ENCODE measurements around the gene SLC34A3.
A peak's percentile ranks its signal among the peaks of the same experiment; 100 is the strongest.

Gene SLC34A3

DNA sequence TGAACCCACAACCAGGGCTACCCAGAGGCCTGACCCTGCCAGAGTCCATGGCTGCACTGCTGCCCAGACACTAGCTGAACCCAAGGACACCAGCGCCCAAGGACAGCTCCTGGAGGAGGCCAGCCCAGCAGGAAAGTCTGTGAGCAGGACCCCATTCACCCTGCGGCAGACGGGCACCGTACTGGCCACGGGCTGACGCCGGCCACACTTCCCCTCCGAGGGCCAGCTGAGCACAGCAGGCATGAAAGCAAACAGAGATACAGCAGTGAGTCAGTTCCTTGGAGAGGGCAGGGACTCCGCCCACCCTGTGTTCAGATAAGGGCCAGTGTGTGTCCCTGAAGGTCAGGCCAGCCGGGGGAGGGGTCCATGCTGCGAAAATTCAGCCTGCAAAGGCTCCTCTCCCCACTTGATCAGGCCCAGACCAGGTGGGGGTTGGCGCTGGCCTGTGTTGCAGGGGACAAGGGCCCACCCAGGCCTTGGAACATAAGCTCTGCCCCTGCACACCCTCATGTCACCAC lies 11.9 kb upstream of the SLC34A3 start:
- DNase-seq: no peak

DNA sequence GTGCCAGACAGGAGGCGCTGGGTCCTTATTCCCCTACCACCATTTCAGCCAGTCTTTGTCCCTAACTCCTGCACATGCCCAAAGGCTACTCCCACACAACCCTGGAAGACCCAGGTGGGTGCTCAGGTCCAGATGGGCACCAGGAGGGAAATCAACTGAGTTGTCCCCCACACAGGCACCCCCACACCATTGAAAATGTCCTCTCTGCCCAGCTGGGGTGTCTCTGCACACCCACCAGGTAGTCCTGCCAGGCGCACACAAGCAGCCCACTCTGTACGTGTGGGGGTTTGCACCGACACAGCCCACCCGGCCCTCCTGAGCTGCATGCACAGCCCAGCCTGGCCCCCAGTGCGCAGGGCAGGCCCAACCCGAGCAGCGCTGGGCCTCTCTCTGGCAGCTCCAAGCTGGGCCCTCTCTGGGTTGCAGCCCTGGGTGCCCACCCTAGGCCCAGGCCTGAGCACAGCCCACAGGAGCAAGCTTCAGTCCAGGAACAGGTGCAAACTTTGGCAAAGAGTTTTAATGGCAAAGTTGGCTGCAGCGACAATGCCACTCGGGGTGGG lies 10.9 kb upstream of the SLC34A3 start:
- no peak for DNase-seq

DNA sequence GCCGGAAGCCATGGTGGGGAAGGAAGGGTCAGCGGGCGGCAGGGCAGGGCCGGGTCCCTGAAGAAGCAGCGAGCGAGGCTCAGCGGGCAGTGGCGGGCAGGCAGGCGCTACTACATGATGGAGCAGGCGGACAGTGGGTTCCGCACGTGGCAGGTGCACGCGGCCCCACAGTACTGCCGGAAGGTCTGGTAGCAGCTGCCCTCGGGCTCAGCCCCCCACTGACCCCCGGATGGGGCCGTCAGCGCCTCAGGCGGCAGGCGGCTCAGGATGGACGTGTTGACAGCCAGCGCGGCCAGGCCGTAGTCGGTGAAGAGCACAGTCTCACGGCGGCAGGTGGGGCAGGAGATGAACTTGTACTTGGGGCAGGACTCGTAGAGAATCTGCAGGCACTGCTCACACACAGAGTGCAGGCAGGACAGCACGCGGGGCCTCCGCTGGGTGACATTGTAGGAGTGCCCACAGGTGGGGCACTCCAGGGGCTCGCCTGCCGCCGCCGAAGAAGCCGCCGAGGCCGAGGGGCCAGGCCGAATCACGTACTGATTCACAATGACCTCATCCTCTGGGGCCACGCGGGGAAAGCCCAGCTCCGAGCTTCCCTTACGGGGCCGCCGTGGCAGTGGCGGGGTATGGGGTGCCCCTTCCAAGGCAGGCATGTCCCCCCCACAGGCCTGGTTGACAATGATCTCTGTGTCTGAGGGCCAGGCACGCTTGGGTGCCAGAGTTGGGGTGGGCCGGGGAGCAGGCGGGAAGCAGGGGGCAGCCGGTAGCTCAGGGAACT lies 10.2 kb upstream of the SLC34A3 start:
- no peak for DNase-seq

DNA sequence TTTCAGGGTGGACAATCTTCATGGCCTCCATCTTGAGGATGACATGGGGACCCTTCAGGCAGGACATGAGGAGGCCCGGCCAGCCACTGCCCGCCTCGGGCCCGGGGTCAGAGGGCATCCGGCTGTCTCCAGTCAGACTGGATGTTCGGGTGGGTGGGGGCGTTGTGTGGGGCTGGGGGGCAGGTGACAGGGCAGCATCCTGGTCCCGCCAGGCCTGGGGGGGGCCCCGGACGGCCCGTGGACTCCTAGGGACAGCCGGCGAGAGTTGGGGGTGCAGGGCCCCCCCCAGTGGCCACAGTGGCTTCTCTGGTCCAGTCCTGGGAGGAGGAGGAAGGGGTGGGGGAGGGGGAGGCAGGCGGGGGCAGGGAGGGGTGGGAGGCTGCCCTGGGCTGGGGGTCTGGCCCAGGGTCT lies 9.6 kb upstream of the SLC34A3 start:
- DNase-seq: no peak

DNA sequence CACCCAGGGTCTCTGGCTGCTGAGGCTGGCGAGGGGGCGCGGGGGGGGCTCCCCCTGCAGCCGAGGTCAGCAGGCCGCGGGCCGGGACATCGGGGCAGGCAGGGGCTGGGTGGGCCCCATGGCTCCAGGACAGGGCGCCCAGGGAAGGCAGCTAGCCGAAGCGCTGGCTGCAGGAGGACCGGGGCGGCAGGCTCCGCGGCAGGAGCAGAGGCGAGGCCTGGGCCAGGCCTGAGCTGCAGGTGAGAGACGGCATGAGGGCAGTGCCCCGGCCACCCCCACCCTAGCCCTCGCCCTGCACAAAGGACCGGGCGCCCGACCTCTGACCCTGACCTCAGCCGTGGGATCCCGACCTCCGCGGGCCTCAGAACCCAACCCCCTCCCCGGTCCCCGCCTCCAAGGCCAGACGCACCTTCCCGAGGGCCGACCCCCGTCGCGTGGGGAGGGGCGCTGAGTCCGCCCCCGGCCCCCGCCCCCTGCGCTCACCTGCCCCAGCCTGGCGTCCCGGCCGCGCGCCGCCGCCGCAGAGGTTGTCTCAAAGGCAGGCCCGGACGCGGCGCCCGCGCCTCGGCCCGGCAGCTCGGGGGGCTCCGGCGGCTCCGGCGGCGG lies 9.1 kb upstream of the SLC34A3 start:
- no peak for DNase-seq

DNA sequence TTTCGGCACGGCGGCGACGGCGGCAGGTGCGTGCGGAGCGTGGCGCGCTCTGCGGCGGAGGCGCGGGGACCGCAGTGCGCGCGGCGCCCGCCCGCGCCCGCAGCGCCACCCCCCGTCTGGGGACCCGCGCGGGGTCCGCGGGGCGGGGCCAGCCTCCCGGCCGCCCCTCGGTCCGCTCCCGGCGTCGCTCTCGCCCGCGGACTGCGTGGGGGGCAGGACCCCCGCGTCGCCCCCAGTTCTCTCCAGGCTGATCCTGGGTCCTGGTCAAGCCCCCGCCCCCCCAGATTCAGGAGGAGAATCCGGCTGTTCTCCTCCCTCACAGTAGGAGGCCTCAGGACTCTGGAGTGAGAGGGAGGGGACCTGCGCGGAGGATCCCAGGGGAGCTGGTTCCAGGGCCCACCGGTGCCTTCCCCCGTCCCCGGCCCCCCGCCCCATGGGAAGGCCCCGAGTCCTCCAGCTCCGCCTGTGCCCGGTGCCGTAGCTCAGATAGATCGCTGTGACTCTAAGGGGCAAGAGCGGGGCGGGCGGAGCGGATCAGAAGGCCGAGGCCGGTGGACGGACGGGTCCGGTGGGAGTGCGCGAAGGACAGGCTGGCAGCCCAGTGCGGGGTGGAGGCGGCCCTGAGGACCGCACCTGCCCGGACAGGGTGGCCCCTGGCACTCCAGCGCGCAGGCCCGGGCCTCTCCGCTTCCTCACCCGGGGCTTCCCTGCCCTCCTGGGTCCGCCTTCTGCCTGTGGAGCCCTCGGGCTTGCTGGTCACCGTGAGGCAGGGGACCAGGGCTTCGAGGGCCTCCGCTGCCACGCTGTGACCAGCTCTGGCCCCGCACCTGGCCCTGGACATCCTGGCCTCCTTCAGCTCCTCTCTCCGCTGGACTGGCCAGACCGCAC lies 8.3 kb upstream of the SLC34A3 start, which contains the start of gene RNF208:
Gene RNF208 (minus strand): TSS at position 51 of the 888 bp plus-strand sequence. CDS start 1,028 bp downstream, outside the sequence.
- DNase-seq: no peak

DNA sequence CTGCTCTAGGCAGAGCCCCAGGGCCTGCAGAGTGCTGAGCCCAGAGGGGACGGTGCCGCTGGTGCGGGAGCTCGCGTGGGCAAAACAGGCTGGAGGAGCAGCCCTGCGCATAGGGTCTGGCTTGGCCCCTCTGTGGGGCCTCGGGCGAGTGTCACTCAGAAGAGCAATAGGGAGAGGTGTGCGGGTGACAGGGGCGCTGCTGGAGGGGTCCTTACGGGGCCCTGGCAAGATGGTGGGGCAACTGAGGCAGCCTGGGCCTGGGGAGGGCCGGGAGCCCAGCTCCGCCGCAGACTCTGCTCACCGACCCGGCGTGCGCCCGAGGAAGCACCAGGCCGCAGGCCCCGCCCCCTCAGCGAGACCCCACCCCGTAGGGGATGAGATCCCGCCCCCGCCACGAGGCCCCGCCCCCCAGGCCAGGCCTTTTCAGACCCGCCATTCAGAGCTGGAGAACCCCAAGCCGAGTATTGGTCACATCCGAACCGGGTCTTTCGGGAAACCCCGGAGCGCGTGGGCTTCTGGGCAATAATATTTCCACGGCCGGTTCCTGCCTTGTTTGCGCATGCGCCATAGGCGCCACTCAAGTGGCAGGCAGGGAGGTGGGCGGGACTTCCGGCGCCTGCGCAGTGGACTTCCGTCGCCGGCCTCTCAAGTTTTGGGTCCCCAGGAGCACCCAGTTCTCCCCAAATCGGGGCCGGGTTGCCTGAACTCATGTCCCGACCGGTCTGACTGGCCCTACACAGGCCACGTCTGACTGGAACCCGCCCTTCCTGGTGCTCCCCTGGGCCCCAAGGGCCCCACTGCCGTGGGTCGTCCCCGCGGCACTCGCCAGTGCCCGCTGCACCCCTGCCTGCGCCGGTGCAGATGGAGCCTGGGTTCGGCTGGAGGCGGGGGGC lies 7.4 kb upstream of the SLC34A3 start:
- DNase-seq: peak; percentile 99

DNA sequence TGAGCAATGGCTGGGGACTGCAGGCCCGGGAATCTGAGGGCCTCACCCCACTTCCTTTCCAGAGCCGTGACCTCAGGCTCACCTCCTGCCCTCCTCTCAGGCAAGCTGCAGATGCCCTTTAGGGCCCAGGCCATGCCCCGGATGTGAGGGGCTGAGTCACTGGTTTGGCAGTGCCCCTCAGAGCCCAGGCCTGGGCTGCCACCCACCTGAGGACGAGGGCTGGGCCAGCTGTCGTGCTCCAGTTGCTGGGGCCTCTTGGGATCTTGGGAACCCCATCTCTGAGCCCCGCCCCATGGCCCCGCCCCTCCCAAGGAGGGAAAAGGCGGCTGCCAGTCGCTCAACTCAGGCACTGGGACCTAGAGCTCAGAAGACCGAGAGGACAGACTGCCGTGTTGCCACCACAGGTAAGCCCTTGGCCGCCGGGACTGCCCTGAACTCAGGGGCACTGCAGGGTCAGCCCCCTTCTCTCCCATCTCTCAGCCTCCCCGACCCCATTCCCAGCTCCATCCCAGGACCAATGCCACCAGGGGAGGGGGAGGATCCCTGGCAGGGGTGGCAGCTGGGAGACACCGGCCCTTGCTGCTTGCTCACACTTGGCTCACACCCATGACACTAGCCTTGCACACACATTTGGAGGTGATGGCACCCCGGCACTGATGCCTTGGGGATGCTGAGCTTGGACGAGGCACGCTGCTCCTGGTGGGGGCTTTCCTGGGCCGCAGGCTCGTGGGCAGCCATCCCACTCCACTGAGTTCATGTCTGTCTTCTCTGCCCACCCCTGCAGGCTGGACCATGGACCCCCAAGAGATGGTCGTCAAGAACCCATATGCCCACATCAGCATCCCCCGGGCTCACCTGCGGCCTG lies 5.6 kb upstream of the SLC34A3 start, which contains the start of gene CYSRT1:
Gene CYSRT1 (plus strand): TSS at position 345 of the 865 bp plus-strand sequence. CDS start 448 bp downstream, at position 793.
- DNase-seq: peak; percentile 49

DNA sequence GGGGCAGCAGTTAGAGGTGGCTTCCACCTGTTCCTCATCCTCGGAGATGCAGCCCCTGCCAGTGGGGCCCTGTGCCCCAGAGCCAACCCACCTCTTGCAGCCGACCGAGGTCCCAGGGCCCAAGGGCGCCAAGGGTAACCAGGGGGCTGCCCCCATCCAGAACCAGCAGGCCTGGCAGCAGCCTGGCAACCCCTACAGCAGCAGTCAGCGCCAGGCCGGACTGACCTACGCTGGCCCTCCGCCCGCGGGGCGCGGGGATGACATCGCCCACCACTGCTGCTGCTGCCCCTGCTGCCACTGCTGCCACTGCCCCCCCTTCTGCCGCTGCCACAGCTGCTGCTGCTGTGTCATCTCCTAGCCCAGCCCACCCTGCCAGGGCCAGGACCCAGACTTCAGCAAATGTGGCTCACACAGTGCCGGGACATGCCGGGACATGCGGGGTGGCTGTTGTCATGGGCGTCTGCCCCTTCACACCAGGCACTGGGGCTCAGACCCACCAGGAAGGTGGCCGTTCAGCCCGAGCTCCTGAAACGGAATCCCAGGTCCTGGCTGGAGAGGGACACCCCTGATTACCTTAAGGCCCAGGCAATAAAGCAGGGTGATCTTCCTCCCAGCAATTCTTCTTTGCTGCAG lies 4.9 kb upstream of the SLC34A3 start:
- DNase-seq: no peak

DNA sequence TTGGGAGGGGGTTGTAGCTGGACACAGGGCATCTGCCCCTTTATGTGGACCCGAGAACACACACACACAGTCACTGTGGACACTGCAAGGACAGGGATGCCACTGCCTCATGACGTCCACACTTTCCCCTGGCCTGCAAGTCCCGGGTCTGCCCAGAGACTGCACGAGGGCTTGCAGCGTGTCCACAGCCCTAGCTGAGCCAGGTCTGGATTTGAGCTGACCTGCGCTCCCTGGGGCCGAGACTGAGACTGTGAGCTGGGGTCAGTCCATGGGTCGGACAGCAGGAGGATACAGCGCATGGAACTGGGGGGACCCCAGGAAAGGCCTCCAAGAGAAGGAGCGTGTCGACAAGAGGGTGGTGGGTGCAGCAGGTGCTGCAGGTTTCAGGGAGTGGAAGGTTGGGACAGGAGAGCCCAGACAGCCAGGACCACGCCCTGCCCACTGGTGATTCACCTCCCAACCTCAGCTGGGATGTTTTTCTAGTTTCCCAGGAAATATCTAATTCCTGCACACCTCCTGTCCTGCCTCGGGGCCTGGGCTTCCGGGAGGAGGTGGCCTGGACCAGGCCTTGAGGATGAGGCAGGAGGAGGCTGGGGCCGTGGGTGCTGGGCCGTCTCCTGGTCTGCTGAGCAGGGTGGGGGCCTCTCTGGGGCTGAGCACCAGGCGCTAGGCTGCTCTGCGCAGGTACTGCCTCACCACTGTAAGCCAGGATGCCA lies 4.2 kb upstream of the SLC34A3 start:
- no peak for DNase-seq

DNA sequence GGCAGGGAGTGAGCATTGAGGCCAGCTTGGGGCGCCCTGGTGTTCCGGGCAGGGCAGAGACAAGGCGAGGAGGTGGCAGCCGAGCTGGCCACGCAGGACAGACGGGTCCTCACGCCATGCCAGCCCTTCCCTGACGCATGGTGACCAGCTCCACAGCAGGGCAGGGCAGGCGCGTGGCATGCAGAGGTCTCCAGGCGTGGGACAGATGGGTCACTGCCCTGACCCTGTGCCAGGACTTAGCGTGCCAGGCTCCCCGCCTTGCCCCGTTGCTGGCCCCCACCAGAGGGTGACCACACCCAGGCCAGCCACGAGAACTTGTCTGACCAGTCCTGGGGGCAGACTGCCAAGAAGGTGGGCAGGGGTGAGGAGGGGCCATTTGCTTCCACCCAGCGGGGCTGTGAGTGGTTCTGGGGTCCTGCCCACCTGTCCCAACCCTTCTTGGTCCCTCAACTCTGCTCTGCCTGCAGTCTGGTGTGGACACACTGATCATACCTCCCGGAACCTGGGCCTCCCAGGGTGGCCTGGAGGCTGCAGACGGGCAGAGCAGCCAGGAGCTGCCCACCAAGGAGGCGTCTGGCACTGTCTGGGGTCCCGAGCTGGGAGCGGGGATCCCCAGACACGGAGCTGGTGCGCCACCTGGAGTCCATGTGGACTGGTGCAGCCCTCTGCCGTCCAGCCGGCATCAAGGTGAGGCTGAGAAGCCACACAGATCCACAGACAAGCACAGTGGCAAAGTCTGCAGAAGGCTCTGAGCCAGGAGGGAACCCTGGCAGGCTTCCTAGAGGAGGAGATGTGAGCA lies 3.4 kb upstream of the SLC34A3 start, which contains the start of gene RNF224:
Gene RNF224 (plus strand): TSS at position 449 of the 799 bp plus-strand sequence. CDS start 834 bp downstream, outside the sequence.
- peak; percentile 90 for DNase-seq

DNA sequence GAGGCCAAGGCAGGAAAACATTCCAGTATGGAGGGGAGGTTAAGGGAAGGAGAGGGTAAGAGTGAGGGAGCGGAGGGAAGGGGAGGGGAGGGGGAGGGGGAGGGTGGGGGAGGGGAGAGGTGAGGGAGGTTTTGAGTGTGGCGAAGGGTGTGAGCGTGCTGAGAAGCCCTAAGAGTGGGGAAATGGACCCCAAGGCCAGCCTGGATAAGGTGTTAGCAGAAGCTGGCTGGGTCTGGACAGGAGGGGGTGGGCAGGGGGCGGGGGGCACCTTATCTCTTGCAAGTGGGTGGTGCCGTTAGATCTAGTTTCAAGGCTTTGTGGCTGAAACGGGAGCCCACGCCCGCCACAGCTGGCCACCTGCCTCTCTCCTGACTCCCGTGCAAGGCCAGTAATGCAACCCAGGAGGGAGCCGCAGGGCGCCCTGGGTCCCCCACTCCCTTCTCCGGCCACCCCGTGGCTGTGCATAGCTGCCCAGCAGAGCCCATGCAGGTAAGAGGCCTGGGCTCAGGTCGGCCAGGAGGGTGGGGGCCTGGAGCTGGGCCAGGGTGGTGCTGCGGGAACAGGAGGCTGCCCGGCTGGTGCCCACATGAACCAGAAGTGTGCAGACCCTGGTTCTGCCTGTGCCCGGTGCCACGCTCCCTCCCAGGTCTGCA lies 2.7 kb upstream of the SLC34A3 start:
- no peak for DNase-seq

DNA sequence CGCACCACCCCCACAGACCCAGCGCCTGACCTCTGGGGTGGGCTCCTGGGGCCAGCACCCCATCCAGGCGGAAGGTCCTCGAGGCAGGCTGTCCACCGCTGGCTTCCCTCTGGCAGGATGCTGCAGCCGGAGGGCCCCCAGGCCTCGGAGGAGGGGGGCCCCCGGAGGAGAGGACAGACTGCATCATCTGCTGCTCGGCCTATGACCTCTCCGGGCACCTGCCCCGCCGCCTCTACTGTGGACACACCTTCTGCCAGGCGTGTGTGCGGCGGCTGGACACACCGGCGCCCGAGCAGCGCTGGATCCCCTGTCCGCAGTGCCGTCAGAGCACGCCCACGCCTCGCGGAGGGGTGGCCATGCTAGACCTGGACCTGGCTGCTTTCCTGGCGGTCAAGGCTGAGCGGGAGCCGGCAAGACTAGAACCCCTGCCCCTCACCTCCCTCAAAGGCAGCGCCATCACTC lies 2.2 kb upstream of the SLC34A3 start:
- DNase-seq: no peak

DNA sequence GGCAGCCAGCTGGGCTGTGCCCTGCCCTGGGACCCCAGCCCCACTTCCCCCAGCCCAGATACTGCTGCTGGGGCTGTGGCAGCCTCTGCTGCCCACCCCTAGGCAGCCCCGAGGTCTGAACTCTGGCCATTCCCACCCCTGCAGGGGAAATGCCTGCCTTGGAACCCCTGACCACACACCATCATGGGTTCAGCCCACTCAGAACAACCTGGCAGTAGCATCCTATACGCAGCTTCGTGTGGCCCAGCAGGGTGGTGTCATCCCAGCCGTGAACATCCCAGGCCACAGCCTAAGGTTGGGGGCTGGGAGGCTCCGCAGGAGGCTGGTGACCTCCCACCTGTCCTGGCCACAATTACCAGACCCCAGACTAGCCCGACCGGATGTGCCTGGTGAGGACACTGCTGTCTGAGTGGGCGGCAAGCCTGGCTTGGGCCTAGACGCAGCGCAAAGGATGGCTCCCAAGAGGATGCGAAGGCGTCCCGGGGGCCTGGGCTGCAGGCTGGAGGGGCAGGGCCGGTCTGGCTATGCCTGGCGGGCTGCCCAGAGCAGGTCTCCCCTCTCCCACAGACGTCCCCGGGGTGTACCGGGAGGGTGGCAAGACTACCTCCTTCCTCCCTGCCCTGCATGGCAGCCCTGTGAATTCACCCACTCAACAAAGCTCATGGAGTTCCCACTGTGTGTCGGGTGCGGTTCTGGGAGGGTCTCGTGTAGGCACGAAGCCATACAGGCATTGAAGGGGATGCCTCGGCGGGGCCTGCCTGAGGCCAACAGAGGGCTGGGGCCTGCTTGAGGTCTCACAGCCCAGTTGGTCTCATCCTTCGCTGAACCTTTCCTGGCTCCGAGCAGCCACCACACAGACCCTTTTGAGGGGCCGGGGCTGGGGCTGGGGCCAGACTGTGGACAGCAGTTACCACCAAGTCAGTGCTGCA lies 1.5 kb upstream of the SLC34A3 start:
- DNase-seq: no peak

DNA sequence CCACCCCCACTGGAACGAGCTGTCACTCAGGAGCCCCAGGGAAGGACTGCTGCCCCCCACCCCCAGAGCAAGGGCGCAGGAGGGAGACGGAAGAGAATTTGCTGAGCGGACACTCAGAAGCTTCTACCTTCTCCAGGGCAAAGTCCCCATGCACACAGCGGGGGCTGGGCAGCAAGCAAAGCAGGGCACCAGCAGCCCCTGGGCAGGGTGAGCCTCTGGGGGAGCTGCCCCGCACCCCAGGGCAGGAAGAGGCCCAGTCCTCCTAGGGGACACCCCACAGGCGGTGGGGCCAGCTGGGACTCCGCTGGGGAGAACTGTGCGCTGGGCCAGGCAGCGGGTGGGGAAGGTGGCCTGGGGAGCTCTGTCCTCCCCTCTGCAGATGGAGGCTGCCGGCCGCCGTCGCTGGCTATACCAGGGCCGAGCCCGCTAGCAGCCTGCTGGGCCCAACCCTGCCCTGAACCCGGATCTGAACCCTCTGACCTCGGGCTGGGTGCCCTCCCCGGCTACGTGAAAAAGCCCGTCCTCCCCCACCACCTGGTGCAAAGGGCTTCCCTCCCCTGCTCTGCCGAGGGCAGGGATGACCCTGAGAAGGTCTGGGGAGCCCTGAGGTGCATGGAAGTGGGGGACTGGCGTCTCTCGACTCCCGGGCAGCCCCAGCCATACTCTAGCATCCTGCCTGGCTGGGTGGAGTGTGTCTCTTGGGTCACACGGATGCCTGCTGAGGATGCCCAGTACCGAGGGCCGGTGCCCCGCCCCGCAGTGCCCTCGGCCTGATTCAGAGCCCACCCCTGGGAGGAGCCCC lies 597 bp upstream of the SLC34A3 start:
- DNase-seq: no peak

Measured in activated CD4-positive, alpha-beta T cell treated with anti-CD3 and anti-CD28 coated beads for 48 hours (primary cell).